CD4-positive, alpha-beta memory T cell (primary cell): Measurements from ENCODE around the gene CHCHD4. TPM values are rescaled to one million over a fixed set of nuclear protein-coding genes. Genes with fewer than 3 reads are reported as not detected.
A peak's percentile ranks its signal among the peaks of the same experiment; 100 is the strongest.

Experiments
- CTCF ChIA-PET: fragments of 350-600 bp; sonication (Branson Sonifier 250); formaldehyde crosslinking; loops from one replicate; lab custom pipeline; 2021; ENCODE audit warnings: inconsistent platforms; ENCODE audit not compliant: partially characterized antibody; lab: Charles Lee
- POLR2A ChIA-PET: fragments of 350-600 bp; sonication (Branson Sonifier 250); formaldehyde crosslinking; loops from one replicate; lab custom pipeline; 2021; ENCODE audit not compliant: partially characterized antibody; lab: Charles Lee
- DNase-seq, 5 donors: peaks; one replicate each; pipeline versions ENCODE4 v3.0.0 to v3.0.0-alpha.2; 2020 to 2022; ENCODE audit warnings: mixed read lengths in 1 of 5
- H3K27ac ChIP-seq: one replicate; pipeline ENCODE4 v1.7.0; 2013; ENCODE audit warnings: low read depth, low read length
- H3K27me3 ChIP-seq: 2 replicates; pipeline ENCODE4 v1.7.0; 2013; ENCODE audit warnings: mild to moderate bottlenecking, low read length, moderate library complexity; ENCODE audit not compliant: insufficient read depth
- H3K36me3 ChIP-seq: 2 replicates; pipeline ENCODE4 v1.7.0; 2013; ENCODE audit warnings: mild to moderate bottlenecking, low read length, moderate library complexity; ENCODE audit not compliant: insufficient read depth
- H3K4me1 ChIP-seq: 2 replicates; pipeline ENCODE4 v1.7.0; 2013; ENCODE audit warnings: mild to moderate bottlenecking, low read length, moderate library complexity; ENCODE audit not compliant: insufficient read depth
- H3K4me3 ChIP-seq, 2 donors: one replicate each; pipeline ENCODE4 v1.7.0; 2013; ENCODE audit warnings: low read length in 2 of 2, mild to moderate bottlenecking in 1 of 2
- H3K9me3 ChIP-seq, 2 donors: one replicate each; pipeline ENCODE4 v1.7.0; 2013; ENCODE audit warnings: low read length in 2 of 2, control low read depth in 1 of 2; ENCODE audit not compliant: control insufficient read depth in 1 of 2
- H3K27ac Mint-ChIP-seq, 7 donors: one replicate each; pipeline ENCODE4 v1.8.0; 2020 to 2021; ENCODE audit warnings: mixed read lengths in 7 of 7, mild to moderate bottlenecking in 6 of 7, inconsistent platforms in 3 of 7, moderate library complexity in 3 of 7
- H3K27me3 Mint-ChIP-seq, 2 donors: one replicate each; pipeline ENCODE4 v1.8.0; 2020 to 2021; ENCODE audit warnings: mixed read lengths in 2 of 2
- H3K36me3 Mint-ChIP-seq, 2 donors: one replicate each; pipeline ENCODE4 v1.8.0; 2020 to 2021; ENCODE audit warnings: mixed read lengths in 2 of 2, inconsistent platforms in 1 of 2, mild to moderate bottlenecking in 1 of 2
- H3K4me1 Mint-ChIP-seq, 4 donors: one replicate each; pipeline ENCODE4 v1.8.0; 2020 to 2021; ENCODE audit warnings: mixed read lengths in 4 of 4, mild to moderate bottlenecking in 1 of 4
- H3K4me3 Mint-ChIP-seq, 8 donors: one replicate each; pipeline ENCODE4 v1.8.0; 2020 to 2021; ENCODE audit warnings: mixed read lengths in 8 of 8, mild to moderate bottlenecking in 7 of 8, moderate library complexity in 6 of 8, inconsistent platforms in 3 of 8
- H3K9me3 Mint-ChIP-seq, 8 donors: one replicate each; pipeline ENCODE4 v1.8.0; 2020 to 2021; ENCODE audit warnings: mixed read lengths in 8 of 8, mild to moderate bottlenecking in 5 of 8, inconsistent platforms in 3 of 8, moderate library complexity in 1 of 8
- intact Hi-C: fragments of 100-400 bp; cut with micrococcal nuclease; formaldehyde crosslinking; loops from one replicate; pipeline ENCODE4 v1.15.1; 2023
- polyA plus RNA-seq, 2 donors: library from polyadenylated mRNA; unstranded; fragments of 300-500 nt; fragmentation: Illumina TruSeq; gene quantifications; one replicate each; pipeline ENCODE4 v1.2.3, GENCODE V29; 2021
- total RNA-seq, 2 experiments: library from RNA; stranded (reverse); gene quantifications; one replicate each; pipeline ENCODE4 v1.2.3, GENCODE V29; 2021

Gene CHCHD4
- total and polyA plus RNA-seq, 4 experiments from 2014 or later, result 7.5 to 17.5 (median 13.4) TPM

GRCh38 chr3:14162178-14162577 is 37.5 kb upstream of the CHCHD4 start:
- CTCF ChIA-PET, result interaction anchor here (1.1 to 1.3 kb wide), 2 partner anchors 9 to 77 kb away, joined by 3 read pairs; no protein-coding TSS in a partner anchor
- Histone ChIP-seq H3K9me3 (peaks cover 3 to 6% of the 10 kb centered on the region in 2 donors), H3K27ac (no peak overlapping the region), H3K27me3 (no peaks in the 10 kb centered on the region), H3K4me1 (no peaks in the 10 kb centered on the region), H3K4me3 (no peak overlapping the region), H3K36me3 (peaks cover 96% of the 10 kb centered on the region)
- Mint-ChIP-seq H3K4me1 (peaks cover 5 to 29% (median 11%) of the 10 kb centered on the region in 4 donors), H3K27ac (no peak overlapping the region), H3K9me3 (peaks cover 3 to 26% (median 12%) of the 10 kb centered on the region in 8 donors), H3K27me3 (no peaks in the 10 kb centered on the region), H3K4me3 (no peak overlapping the region), H3K36me3 (peaks cover 98% of the 10 kb centered on the region in 2 donors)
- DNase-seq, result no peak
- intact Hi-C loops, result no loop called here
- POLR2A ChIA-PET, result interaction anchor here (0.8 kb wide), 1 partner anchor 16 kb away, joined by 3 read pairs; the partner anchor contains the start of genes LSM3 and XPC

- POLR2A ChIA-PET, result interaction anchor here (0.8 kb wide), 1 partner anchor 17 kb away, joined by 3 read pairs; the partner anchor contains the start of genes LSM3 and XPC
Measured at GRCh38 chr3:14161282-14161681, 36.6 kb upstream of the CHCHD4 start.

GRCh38 chr3:14159426-14159825 is 34.8 kb upstream of the CHCHD4 start:
- H3K9me3 Mint-ChIP-seq, result peaks cover 3 to 26% (median 12%) of the 10 kb centered on the region in 8 donors

More at GRCh38 chr3:14161282-14161681, 36.6 kb upstream of the CHCHD4 start:
- CTCF ChIA-PET, result no interaction called here
- peaks cover 3 to 6% of the 10 kb centered on the region in 2 donors for H3K9me3 ChIP-seq
- H3K4me3 ChIP-seq, result no peak overlapping the region
- no peaks in the 10 kb centered on the region for H3K4me1 ChIP-seq
- Mint-ChIP-seq H3K27me3 (no peaks in the 10 kb centered on the region), H3K9me3 (peaks cover 3 to 26% (median 12%) of the 10 kb centered on the region in 8 donors), H3K4me3 (no peak overlapping the region), H3K27ac (no peak overlapping the region), H3K4me1 (peaks cover 10 to 31% (median 15%) of the 10 kb centered on the region in 4 donors), H3K36me3 (peaks cover 98 to 99% of the 10 kb centered on the region in 2 donors)
- DNase-seq, result no peak
- intact Hi-C loops, result loop anchor here (2.0 kb wide), 1 partner anchor 18 kb away; the partner anchor contains the start of genes LSM3 and XPC
- peaks cover 97% of the 10 kb centered on the region for H3K36me3 ChIP-seq
- H3K27me3 ChIP-seq, result no peaks in the 10 kb centered on the region
- no peak overlapping the region for H3K27ac ChIP-seq

GRCh38 chr3:14158370-14158769 is 33.7 kb upstream of the CHCHD4 start:
- Histone ChIP-seq H3K27me3 (no peaks in the 10 kb centered on the region), H3K9me3 (peaks cover 3 to 6% of the 10 kb centered on the region in 2 donors), H3K36me3 (peaks cover 83% of the 10 kb centered on the region), H3K4me1 (no peaks in the 10 kb centered on the region), H3K4me3 (no peak overlapping the region), H3K27ac (no peak overlapping the region)
- no peak overlapping the region for H3K4me3 Mint-ChIP-seq
- ChIA-PET POLR2A (interaction anchor here (0.9 kb wide), 1 partner anchor 17 kb away, joined by 4 read pairs; no protein-coding TSS in a partner anchor), CTCF (no interaction called here)
- no peak for DNase-seq
- peaks cover 90 to 91% of the 10 kb centered on the region in 2 donors for H3K36me3 Mint-ChIP-seq
- no peaks in the 10 kb centered on the region for H3K27me3 Mint-ChIP-seq
- H3K4me1 Mint-ChIP-seq, result peaks cover 14 to 25% (median 19%) of the 10 kb centered on the region in 4 donors
- peaks cover 3 to 26% (median 12%) of the 10 kb centered on the region in 8 donors for H3K9me3 Mint-ChIP-seq
- peak overlapping the region in 3 of 7 donors; percentile 2 to 24 (median 13) for H3K27ac Mint-ChIP-seq
- intact Hi-C loops, result no loop called here

More at GRCh38 chr3:14159426-14159825, 34.8 kb upstream of the CHCHD4 start:
- Mint-ChIP-seq H3K36me3 (peaks cover 91 to 94% of the 10 kb centered on the region in 2 donors), H3K27me3 (no peaks in the 10 kb centered on the region), H3K4me1 (peaks cover 10 to 26% (median 18%) of the 10 kb centered on the region in 4 donors), H3K4me3 (no peak overlapping the region), H3K27ac (peak overlapping the region in 3 of 7 donors; percentile 24 to 43 (median 41))
- ChIA-PET CTCF (interaction anchor here (1.0 to 1.6 kb wide), 3 partner anchors 10 to 44 kb away, joined by 3 to 4 read pairs (median 3); no protein-coding TSS in a partner anchor), POLR2A (interaction anchor here (0.9 to 1.3 kb wide), 3 partner anchors 14 to 19 kb away, joined by 3 to 8 read pairs (median 4); partner anchors contain the start of genes LSM3 and XPC)
- Histone ChIP-seq H3K36me3 (peaks cover 83% of the 10 kb centered on the region), H3K4me1 (no peaks in the 10 kb centered on the region), H3K27me3 (no peaks in the 10 kb centered on the region), H3K27ac (no peak overlapping the region), H3K4me3 (no peak overlapping the region), H3K9me3 (peaks cover 3 to 6% of the 10 kb centered on the region in 2 donors)
- intact Hi-C loops, result no loop called here
- DNase-seq, result no peak

- H3K36me3 ChIP-seq, result peaks cover 83% of the 10 kb centered on the region
- intact Hi-C loops, result no loop called here
- no peak overlapping the region for H3K27ac ChIP-seq
- ChIA-PET CTCF (interaction anchor here (1.1 kb wide), 1 partner anchor 46 kb away, joined by 4 read pairs; no protein-coding TSS in a partner anchor), POLR2A (no interaction called here)
- no peaks in the 10 kb centered on the region for H3K27me3 Mint-ChIP-seq
- H3K4me1 ChIP-seq, result no peaks in the 10 kb centered on the region
- H3K27ac Mint-ChIP-seq, result peak overlapping the region in 3 of 7 donors; percentile 24 to 63 (median 42)
- H3K4me3 ChIP-seq, result no peak overlapping the region
- no peaks in the 10 kb centered on the region for H3K27me3 ChIP-seq
- H3K9me3 ChIP-seq, result peaks cover 3 to 6% of the 10 kb centered on the region in 2 donors
- H3K4me3 Mint-ChIP-seq, result no peak overlapping the region
- H3K9me3 Mint-ChIP-seq, result peaks cover 3 to 26% (median 12%) of the 10 kb centered on the region in 8 donors
- no peak for DNase-seq
- peaks cover 14 to 25% (median 19%) of the 10 kb centered on the region in 4 donors for H3K4me1 Mint-ChIP-seq
- peaks cover 86 to 90% of the 10 kb centered on the region in 2 donors for H3K36me3 Mint-ChIP-seq
Measured at GRCh38 chr3:14157951-14158350, 33.3 kb upstream of the CHCHD4 start.

GRCh38 chr3:14156843-14157561 is 32.3 kb upstream of the CHCHD4 start:
- Histone ChIP-seq H3K4me1 (no peaks in the 10 kb centered on the region), H3K27ac (no peak overlapping the region), H3K9me3 (peaks cover 3 to 6% of the 10 kb centered on the region in 2 donors), H3K4me3 (no peak overlapping the region), H3K27me3 (no peaks in the 10 kb centered on the region), H3K36me3 (peaks cover 82% of the 10 kb centered on the region)
- peaks cover 0 to 18% (median 11%) of the 10 kb centered on the region in 8 donors for H3K9me3 Mint-ChIP-seq
- POLR2A ChIA-PET, result interaction anchor here (1.0 kb wide), 1 partner anchor 18 kb away, joined by 3 read pairs; no protein-coding TSS in a partner anchor
- intact Hi-C loops, result no loop called here
- no peak overlapping the region for H3K4me3 Mint-ChIP-seq
- H3K27ac Mint-ChIP-seq, result peak overlapping the region in 5 of 7 donors; percentile 35 to 71 (median 50)
- peaks cover 80 to 88% of the 10 kb centered on the region in 2 donors for H3K36me3 Mint-ChIP-seq
- H3K4me1 Mint-ChIP-seq, result peaks cover 13 to 25% (median 20%) of the 10 kb centered on the region in 4 donors
- no peaks in the 10 kb centered on the region for H3K27me3 Mint-ChIP-seq
- CTCF ChIA-PET, result interaction anchor here (1.1 kb wide), 1 partner anchor 47 kb away, joined by 4 read pairs; no protein-coding TSS in a partner anchor
- no peak for DNase-seq
